MM.1S (cell line): ENCODE data around the gene PAOX.

Source experiments
- DNase-seq: peaks from one replicate; pipeline ENCODE4 v3.0.0-alpha.2; 2015
- H2AFZ ChIP-seq: fragments of 300-600 bp; sonication (generic); 2 replicates; pipeline ENCODE4 v1.6.0; 2016; ENCODE audit warnings: antibody characterized with exemption, low read length
- H3F3A ChIP-seq: fragments of 300-600 bp; sonication (generic); 2 replicates; pipeline ENCODE4 v1.6.1; 2016; ENCODE audit warnings: mild to moderate bottlenecking, antibody characterized with exemption, low read length, moderate library complexity, mixed read lengths; ENCODE audit not compliant: insufficient read depth
- H3K27ac ChIP-seq: fragments of 300-600 bp; sonication (generic); 2 replicates; pipeline ENCODE4 v1.5.1; 2016; ENCODE audit warnings: mild to moderate bottlenecking, low read length
- H3K27me3 ChIP-seq: fragments of 300-600 bp; sonication (generic); replicated peaks from 2 replicates; pipeline ENCODE4 v1.6.0; 2016; ENCODE audit warnings: low read length; ENCODE audit not compliant: insufficient read depth
- H3K36me3 ChIP-seq: fragments of 300-600 bp; sonication (generic); replicated peaks from 2 replicates; pipeline ENCODE4 v1.6.1; 2016; ENCODE audit warnings: mild to moderate bottlenecking, low read length, mixed read lengths; ENCODE audit not compliant: insufficient read depth
- H3K4me1 ChIP-seq: fragments of 300-600 bp; sonication (generic); 2 replicates; pipeline ENCODE4 v1.6.1; 2016; ENCODE audit warnings: low read length, mixed read lengths
- H3K4me2 ChIP-seq: fragments of 300-600 bp; sonication (generic); 2 replicates; pipeline ENCODE4 v1.6.0; 2016; ENCODE audit warnings: low read depth, low read length
- H3K4me3 ChIP-seq: fragments of 300-600 bp; sonication (generic); 2 replicates; pipeline ENCODE4 v1.5.1; 2016; ENCODE audit warnings: low read length, mixed read lengths
- H3K79me2 ChIP-seq: fragments of 300-600 bp; sonication (generic); 2 replicates; pipeline ENCODE4 v1.6.1; 2016; ENCODE audit warnings: mixed run types, low read length, mixed read lengths
- H3K9ac ChIP-seq: fragments of 300-600 bp; sonication (generic); 2 replicates; pipeline ENCODE4 v1.6.1; 2016; ENCODE audit warnings: low read length, mixed read lengths
- H3K9me2 ChIP-seq: fragments of 300-600 bp; sonication (generic); replicated peaks from 2 replicates; pipeline ENCODE4 v1.6.1; 2016; ENCODE audit warnings: mild to moderate bottlenecking, low read length, mixed read lengths; ENCODE audit not compliant: insufficient read depth
- H3K9me3 ChIP-seq: fragments of 300-600 bp; sonication (generic); replicated peaks from 2 replicates; pipeline ENCODE4 v1.6.1; 2016; ENCODE audit warnings: mild to moderate bottlenecking, low read length, mixed read lengths; ENCODE audit not compliant: insufficient read depth
- H4K20me1 ChIP-seq: fragments of 300-600 bp; sonication (generic); 2 replicates; pipeline ENCODE4 v1.6.1; 2016; ENCODE audit warnings: mild to moderate bottlenecking, low read length, moderate library complexity, mixed read lengths; ENCODE audit not compliant: insufficient read depth
- CTCF ChIP-seq: fragments of 300-600 bp; sonication (generic); IDR thresholded peaks from 2 replicates; pipeline ENCODE4 v1.5.1; 2016; ENCODE audit warnings: antibody characterized with exemption, low read length, mixed read lengths
- EZH2 ChIP-seq: fragments of 300-600 bp; sonication (generic); optimal IDR thresholded peaks from 2 replicates; pipeline ENCODE3; 2017; ENCODE audit warnings: low read depth, mild to moderate bottlenecking, antibody characterized with exemption, low read length, mixed read lengths
- EZH2phosphoT487 ChIP-seq: fragments of 300-600 bp; sonication (generic); IDR thresholded peaks from 2 replicates; pipeline ENCODE4 v1.6.1; 2018; ENCODE audit warnings: antibody characterized with exemption, low read length

Gene PAOX

GRCh38 chr10:133400624-133401424, 21.8 kb downstream of the PAOX start:
- no peaks in the 10 kb centered on the region for H3K27me3 ChIP-seq
- H3K9me3 ChIP-seq: no peaks in the 10 kb centered on the region
- H3F3A ChIP-seq: peaks cover 19% of the 10 kb centered on the region
- peak overlapping the region; percentile 86 for H3K27ac ChIP-seq
- peak overlapping the region; percentile 24; the same call in 1 of the 2 replicates for H2AFZ ChIP-seq
- no peaks in the 10 kb centered on the region for H3K9me2 ChIP-seq
- H3K4me3 ChIP-seq: peak overlapping the region; percentile 52
- peaks cover 12% of the 10 kb centered on the region for H3K36me3 ChIP-seq
- peaks cover 55% of the 10 kb centered on the region for H3K79me2 ChIP-seq
- H3K4me1 ChIP-seq: peaks cover 29% of the 10 kb centered on the region
- peak overlapping the region; percentile 68 for H3K9ac ChIP-seq
- peak; percentile 88 for DNase-seq
- H4K20me1 ChIP-seq: no peaks in the 10 kb centered on the region
- H3K4me2 ChIP-seq: peak overlapping the region; percentile 94
- TF ChIP-seq EZH2 (no peak), CTCF (no peak), EZH2phosphoT487 (no peak)

- H3K9me3 ChIP-seq: no peaks in the 10 kb centered on the region
- peaks cover 12% of the 10 kb centered on the region for H3K36me3 ChIP-seq
- DNase-seq: no peak
- H3K27ac ChIP-seq: peak overlapping the region; percentile 86; the same call in 1 of the 2 replicates
- H3K27me3 ChIP-seq: no peaks in the 10 kb centered on the region
- H3K4me1 ChIP-seq: peaks cover 29% of the 10 kb centered on the region
- peak overlapping the region; percentile 52; the same call in 1 of the 2 replicates for H3K4me3 ChIP-seq
- peaks cover 56% of the 10 kb centered on the region for H3K79me2 ChIP-seq
- H3K9me2 ChIP-seq: no peaks in the 10 kb centered on the region
- H3F3A ChIP-seq: peaks cover 19% of the 10 kb centered on the region
- no peak for TF ChIP-seq CTCF
- no peak for TF ChIP-seq EZH2phosphoT487
- no peak for TF ChIP-seq EZH2
- H4K20me1 ChIP-seq: no peaks in the 10 kb centered on the region
- H3K4me2 ChIP-seq: peak overlapping the region; percentile 94; the same call in 1 of the 2 replicates
- H2AFZ ChIP-seq: no peak overlapping the region
- peak overlapping the region; percentile 68; the same call in 1 of the 2 replicates for H3K9ac ChIP-seq
These were observed 22.4 kb downstream of the PAOX start for GRCh38 chr10:133401500-133401899.

GRCh38 chr10:133401981-133402725, 23.1 kb downstream of the PAOX start:
- H2AFZ ChIP-seq: no peak overlapping the region
- H3K27ac ChIP-seq: peak overlapping the region; percentile 86; the same call in 1 of the 2 replicates
- DNase-seq: no peak
- no peaks in the 10 kb centered on the region for H3K9me2 ChIP-seq
- H3K36me3 ChIP-seq: peaks cover 12% of the 10 kb centered on the region
- no peaks in the 10 kb centered on the region for H3K9me3 ChIP-seq
- H3K4me1 ChIP-seq: peaks cover 29% of the 10 kb centered on the region
- peaks cover 61% of the 10 kb centered on the region for H3K79me2 ChIP-seq
- TF ChIP-seq EZH2 (no peak), CTCF (no peak), EZH2phosphoT487 (no peak)
- H3K4me2 ChIP-seq: peak overlapping the region; percentile 94; the same call in 1 of the 2 replicates
- no peak overlapping the region for H3K9ac ChIP-seq
- no peaks in the 10 kb centered on the region for H3K27me3 ChIP-seq
- H4K20me1 ChIP-seq: no peaks in the 10 kb centered on the region
- H3F3A ChIP-seq: peaks cover 19% of the 10 kb centered on the region
- H3K4me3 ChIP-seq: peak overlapping the region; percentile 52; the same call in 1 of the 2 replicates
